NCI-H2107 treated with DMSO at 0.1 percent for 48 hours (cell line): ENCODE data around the gene VDR.

ENCODE experiments used
- DNase-seq: peaks from one replicate; lab custom pipeline; 2025; ENCODE audit not compliant: unreplicated experiment; lab: John Stamatoyannopoulos, UW

The VDR gene

DNA sequence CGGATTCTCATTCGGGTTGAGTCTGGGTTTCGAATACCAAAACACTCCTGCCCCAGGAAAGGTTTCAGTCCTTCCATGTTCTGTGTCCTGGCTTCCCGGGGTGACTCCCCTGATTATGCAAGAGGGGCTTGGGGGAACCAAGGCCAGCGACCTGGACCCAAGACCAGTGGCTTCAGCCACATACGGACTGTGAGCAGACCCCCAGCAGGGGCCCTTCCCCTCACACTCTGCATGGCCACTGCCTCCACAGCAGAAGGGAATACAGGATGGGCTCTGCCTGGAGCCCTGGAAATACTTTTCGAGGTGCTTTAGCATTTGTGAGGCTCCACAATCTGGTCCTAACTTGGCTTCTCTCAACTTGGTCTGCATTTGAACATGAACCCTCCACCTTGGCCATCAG, 104.2 kb downstream of the VDR start:
- DNase-seq = no peak

DNA sequence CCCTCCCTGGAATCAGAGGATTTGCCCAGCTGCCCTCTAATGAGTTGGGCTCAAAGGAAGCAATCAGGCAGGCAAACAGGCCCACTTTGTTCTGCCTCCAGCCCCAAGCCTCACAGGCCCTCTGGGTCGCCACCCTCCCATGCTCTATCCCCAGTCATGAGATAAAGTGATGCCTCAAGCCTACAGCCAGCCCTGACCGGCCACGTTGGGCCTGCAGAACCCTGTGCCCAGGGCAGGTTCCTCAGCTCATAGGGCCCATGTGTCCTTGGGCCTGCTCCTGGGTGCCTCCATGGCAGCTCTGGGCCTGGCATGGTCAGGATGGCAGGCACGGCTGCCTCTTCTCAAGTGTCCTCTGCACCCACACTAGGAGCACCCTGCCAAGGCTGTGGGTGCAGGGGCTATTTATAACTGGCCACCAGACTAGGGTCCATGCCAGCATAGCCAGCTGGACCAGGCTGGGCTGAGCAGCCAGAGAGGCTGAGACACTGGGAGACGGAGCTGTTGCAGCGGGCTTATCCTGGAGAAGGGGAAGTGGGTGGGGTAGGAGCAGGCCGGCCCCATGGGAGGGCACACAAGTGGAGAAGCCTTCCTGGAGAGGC, 105.3 kb downstream of the VDR start:
- DNase-seq = no peak

DNA sequence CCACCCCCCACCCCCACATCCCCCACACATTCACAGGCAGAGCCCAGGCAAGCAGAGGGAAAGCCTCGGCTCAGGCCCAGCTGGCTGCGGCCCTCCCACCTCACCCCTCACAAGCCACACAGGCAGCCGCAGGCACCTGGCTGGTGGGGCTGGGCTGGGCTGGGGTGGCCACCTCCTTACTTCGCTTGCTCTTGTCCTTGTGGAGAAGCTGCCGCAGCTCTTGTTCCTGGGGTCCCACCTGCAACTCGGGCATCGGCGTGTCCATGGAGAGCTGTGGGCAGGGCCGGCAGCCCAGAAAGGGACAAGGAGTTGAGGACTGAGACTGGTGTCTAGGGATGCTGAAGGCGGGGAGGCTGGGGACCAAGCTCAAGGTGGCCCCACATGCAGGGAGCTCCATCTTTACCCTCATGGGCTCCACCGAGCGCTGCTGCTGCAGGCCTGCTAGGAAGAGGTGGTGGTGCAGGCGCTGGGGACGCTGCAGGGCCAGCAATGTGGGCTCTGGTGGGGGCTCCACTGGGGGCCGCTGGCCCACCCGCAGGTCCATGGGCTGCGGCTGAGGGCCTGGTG, 106.3 kb downstream of the VDR start:
- no peak for DNase-seq

DNA sequence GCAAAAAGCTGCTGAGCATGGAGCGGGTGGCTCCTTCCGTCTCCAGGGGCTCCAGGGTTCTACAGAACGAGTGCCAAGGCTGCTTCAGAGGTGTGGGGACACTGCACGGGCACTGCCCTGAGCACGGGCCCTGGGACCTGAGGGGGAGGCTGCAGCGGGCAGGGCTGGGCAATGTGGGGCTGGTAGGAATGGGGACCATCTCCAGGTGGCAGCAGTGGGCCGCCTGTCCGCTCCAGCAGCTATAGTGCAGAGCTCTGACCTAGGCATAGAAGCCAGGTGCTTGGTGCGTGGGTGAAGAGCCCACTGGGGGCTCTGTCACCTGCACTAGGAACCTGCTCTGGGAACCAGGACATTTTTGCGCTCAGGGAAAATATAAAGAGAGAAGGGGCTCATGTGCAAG, 107.4 kb downstream of the VDR start:
- peak; percentile 20 for DNase-seq

DNA sequence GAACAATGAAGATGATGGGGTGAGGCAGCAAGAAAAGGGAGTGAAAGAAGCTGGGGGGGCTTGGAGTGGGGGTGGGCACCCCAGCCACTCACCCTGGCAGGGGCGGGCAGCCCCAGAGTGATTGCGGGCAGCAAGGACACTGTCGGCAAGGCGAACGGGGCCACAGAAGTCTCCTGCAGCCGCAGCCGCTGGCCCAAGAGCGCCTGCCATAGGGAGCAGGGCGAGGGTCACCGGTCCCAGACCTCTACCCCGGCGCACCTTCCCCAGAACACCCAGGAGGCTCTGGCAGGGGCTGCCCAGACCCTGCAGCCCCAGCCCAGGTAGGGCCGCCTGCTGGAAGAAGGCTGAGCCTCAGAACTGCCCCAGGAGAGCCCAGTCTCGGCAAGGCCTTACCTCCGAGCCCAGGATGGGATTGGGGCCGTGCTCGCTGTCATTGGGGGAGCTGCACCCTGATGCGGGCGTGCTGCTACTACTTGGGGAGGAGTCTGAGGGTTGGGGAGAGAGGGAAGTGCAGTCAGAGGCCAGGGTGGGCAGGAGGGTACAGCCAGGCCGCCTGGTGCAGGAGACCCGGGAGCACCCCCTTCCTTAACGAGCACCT, 108.9 kb downstream of the VDR start:
- no peak for DNase-seq

DNA sequence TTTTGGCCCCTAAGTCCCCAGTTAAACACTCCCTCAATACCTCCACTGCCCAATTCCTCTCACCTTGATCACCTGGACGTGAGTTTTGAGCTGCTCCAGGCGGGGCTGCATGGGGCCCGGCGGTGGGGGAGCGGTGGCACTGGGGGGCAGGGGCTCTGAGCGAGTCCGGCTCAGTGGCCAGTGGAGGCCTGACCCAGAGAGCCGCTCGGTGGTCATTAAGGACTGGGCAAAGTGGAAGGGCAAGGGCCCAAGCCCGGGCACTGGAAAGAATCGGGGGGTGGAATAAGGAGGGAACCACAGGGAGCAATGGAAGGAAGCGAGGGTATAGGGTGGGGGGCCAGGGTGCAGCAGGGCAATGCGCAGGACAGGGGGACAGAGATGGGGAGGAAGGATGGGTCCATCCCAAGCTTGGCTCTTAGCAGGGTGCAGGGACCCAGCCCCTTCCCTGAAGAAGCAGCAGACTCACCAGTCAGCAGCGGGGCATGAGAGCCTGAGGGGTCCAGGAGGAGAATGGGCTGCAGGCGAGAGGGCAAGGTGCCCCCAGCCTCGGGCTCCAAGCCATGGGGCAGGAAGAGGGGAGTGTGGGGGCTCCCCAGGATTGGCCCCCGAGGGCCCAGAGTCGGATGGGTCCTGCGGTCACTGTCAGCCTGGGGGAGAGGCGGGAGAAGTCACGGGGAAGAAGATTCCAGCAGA, 109.5 kb downstream of the VDR start:
- DNase-seq = no peak

- no peak for DNase-seq
These were observed 110.1 kb downstream of the VDR start for GRCh38 chr12:47794679-47795078.

DNA sequence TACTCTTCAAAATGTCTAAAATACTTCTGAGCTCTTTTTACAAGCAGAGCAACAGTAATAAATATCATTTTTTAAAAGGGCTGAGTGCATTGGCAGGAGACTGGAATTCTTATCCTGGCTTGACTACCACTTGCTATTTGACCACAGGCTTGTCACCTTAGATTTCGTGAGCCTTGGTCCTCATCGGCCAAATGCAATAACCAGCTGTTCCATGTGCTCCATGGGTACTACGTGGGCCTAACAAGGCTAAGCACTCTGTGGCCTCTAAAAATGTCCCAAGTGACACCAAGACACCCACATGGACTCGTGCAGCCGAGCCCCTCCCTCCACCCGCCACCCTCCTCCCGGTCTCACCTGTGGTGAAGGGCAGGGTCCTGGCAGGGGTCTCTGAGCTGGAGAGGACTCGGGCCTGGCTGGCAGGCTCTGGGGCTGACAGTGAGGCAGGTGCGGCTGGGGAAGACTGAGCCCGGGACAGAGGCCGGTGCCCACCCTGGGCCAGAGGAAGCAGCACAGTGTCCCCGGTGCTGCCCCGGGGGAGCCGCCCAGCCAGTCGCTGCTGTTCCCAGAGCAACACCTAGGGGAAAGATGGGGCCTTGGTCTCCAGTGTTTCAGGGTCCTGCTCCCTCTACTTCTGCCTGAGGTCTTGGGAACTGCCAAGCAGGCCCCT, 111.6 kb downstream of the VDR start:
- no peak for DNase-seq

DNA sequence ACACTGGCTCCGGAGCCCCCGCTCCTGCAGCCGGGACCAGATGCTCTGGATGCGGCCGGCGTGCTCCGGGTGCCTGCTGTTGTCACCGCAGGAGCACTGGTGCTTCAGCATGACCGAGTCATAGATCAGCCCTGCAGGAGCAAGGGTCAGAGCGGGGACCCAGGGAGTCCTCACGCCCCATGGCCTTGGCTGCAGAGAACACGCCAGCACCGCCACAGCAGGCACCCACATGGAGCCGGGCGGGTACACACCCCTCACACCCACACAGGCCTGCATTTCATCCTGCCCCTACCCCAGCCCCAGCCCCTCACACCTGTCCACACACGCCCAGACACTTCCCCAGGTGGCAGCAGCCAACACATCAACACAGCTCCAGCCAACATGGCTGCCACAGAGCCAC, 112.9 kb downstream of the VDR start:
- no peak for DNase-seq
